DMS53 treated with DMSO at 0.1 percent for 48 hours (cell line): Measurements from ENCODE around the gene HOXD10.

Experiments used
- DNase-seq: peaks from one replicate; lab custom pipeline; 2025; ENCODE audit not compliant: unreplicated experiment; lab: John Stamatoyannopoulos, UW

The HOXD10 gene

DNA sequence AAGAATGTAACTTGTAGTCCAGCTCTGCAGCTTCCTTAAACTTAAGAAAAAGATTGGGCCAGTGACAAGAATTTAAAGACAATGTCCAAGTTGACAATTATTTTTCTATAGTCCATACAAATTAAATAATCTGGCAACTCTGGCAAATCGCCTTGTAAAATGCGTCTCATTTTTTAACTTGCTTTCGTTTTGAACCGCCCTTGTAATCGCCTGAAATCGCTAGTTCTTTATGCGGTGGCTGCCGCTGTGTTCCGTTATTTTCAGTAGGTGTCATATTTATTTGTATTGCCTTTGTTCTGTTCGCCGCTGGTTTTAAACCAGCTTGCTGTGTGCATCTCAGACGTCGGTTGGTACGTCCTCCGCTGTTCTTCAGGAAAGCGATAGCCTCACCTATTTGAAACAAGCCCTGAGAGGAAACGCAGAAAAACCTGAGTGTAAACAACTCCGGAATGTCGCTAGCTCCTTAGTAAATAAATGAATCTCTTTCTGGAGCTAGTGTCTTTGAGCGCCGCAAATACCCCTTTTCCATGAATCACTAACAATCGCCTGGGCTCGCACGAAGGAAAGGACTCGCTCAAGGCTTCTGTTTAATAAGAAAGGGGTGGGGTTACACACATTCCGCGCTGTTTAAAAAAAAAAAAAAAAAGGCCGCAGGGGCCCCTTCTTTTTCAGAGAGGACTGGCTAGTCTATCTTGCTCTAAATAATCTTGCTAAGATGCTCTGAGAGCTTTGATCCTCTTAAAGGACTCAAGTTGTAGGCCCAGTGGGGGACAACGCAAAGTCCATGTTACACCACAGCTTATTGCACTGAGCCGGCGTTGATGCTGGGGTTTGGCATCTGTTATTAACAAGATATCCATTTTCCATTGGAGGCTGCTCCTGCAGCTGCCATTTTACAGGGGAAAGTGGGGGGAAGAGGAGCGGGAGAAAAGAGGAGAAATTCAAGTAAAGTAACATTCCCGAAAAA lies 15.9 kb downstream of the HOXD10 start:
- no peak for DNase-seq

DNA sequence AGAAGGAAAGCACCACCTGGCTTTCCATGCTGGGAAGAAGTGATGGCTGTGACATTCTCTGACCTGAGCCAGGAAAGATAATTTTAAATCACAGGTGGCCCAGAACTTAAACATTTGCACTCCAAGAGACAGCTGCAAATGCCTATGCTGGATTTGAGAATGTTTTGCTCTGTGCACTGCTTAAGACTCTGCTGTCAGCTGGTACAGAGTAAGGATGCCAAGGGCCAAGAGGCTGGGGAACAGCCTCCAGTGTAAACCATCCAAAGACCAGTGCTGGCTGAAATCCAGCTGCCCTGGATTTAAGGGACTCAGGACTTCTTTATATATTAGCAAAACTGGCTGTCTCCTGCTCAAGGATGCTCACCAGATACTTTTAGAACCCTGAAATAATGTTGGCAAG lies 16.8 kb downstream of the HOXD10 start:
- no peak for DNase-seq

DNA sequence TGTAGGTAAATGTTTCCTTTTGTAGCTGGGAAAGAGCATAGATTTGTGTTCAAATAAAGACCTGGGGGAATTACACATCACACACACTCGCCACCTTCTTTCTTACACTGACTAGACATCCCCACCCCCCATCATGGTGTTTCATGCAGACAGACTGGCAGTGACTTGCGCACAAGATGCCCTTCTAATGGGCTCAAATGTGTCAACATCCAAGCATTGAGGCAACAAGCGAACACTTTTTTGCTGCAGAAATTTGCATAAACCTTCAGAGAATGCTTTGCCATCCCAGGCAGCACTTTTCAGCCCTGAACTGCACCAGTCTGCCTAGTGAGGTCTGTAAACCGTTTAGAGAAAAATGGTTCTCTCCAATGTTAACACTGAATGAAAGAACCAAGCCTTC lies 17.5 kb downstream of the HOXD10 start:
- DNase-seq, result no peak

DNA sequence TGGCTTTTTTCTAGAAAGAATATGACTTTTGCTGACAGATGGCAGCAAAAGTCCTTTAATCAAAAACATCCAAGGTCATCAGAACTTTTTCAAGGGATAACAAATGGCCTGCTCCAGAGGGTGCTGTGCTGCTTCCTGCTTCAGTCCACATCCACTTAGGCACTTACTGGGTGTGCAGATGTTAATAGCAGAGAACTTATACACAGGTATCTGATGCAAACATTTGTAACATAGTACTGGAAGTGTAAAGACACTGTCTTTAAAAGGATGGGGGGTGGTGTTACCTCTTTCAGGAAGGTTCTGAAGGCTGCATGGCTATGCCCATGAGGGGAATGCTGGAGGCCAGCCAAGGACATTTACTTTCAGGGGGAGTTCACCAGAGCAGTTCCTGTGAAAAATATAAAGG lies 18.5 kb downstream of the HOXD10 start:
- peak; percentile 47 for DNase-seq

DNA sequence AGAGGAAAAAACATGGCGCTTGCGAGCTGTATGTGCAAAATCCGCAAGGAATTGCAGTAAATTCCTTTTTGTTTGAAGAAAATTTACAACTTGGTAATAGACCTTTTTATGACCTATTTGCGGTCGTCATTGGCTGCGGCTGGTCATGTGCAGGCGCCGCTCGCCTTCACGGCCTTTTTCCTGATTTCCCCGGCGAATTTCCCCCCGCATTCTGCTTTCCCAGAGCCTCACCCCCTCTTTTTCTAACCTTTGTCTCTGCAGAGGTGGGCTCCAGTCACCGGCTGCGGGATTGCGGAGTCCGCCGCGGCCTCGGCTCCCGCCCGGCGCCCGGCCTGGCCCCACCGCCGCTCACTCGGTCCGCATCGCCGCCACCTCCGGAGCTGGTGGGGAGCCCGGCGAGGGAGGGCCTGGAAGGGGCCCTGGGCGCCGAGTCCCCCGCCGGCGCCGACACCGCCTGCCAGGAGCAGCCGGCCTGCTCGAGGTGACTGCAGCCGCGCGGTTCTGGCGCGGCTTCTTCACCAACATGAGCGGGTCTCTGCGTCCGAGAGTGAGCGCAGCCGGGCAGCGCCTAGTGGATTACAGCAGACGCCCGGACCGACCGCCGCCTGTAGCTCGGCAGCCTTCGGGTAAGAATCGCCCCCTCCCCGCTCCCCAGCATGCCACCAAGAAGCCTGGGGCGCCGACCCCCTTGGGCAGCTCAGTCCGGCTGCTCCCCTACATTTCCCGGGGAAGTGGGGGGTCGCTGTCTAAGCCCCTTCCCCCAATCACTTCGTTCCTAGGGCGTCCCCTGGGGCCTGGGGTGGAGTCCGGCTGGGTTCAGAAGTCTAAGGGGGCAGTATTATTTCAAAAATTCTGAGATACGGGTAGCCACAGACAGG lies 20.0 kb downstream of the HOXD10 start:
- no peak for DNase-seq

DNA sequence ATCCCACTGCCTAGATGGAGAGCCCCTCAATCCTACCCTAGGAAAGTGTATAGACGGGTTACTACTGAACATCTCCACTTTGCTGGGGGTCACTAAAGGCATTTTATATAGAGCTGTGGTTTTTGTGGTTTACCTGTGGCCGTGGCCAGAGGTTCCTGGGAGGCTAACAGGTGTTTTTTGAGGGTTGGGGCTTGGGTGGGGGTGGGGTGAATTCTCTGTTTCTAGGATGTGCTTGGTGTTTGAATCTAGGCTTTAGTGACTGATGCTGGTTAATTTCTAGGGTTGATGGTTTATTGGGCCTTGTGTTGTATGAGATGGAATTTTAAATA lies 20.6 kb downstream of the HOXD10 start:
- no peak for DNase-seq

DNA sequence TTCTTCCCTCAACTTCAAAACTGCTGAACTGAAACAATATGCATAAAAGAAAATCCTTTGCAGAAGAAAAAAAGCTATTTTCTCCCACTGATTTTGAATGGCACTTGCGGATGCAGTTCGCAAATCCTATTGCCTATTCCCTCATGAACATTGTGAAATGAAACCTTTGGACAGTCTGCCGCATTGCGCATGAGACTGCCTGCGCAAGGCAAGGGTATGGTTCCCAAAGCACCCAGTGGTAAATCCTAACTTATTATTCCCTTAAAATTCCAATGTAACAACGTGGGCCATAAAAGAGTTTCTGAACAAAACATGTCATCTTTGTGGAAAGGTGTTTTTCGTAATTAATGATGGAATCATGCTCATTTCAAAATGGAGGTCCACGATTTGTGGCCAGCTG lies 21.3 kb downstream of the HOXD10 start:
- no peak for DNase-seq

DNA sequence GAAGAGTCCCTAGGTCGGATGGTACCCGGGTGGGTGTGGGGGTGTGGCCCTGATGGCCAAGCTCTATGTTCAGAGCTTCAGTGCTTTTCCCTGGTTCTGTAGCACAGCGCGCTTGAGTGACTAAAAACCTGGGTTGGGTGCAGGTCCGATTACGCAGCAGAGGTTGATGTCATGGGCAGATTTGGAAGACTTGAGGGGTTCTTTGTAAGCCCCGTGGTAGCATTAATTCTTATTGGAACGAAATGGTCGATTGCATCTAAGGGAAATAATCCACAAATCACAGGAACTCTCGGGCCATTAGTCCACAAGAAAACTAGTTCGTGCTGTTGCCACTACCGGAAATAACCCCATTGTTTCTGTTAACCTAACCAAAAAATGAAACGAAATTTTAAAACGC lies 21.9 kb downstream of the HOXD10 start:
- no peak for DNase-seq

DNA sequence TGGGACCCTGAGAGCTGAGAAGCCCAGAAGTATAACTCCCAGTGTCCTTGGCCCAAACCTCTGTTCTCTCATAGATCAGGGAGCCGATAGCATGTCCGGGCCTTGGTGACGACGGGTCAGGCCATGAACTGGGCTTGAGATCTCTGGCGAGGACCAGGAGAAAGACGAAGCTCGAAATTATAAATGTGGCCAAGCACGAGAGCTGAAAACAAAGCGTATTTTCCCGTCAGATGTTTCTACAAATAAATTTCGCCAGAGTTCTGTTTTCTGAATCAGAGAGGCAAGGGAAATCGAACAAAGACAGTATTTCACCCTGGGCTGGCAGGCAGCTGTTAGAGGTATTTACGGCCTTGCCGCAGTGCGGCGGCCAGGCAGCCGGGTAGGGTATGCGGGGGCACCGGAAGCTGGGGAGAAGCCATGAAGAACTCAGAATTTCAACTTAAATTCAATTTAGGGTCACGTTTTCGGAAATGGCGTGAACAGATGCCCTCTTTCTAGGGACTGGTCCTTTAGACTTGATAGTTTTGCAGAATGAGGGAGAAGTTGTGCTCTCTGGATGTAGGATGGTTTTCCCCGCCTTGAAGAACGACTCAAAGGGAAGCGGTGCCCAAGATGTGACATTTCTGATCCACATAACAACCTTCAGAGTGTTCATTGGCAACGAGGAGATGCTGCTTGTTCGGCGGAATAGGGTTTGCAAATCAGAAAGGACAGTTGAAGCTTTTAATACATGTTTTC lies 22.5 kb downstream of the HOXD10 start:
- DNase-seq, result no peak

DNA sequence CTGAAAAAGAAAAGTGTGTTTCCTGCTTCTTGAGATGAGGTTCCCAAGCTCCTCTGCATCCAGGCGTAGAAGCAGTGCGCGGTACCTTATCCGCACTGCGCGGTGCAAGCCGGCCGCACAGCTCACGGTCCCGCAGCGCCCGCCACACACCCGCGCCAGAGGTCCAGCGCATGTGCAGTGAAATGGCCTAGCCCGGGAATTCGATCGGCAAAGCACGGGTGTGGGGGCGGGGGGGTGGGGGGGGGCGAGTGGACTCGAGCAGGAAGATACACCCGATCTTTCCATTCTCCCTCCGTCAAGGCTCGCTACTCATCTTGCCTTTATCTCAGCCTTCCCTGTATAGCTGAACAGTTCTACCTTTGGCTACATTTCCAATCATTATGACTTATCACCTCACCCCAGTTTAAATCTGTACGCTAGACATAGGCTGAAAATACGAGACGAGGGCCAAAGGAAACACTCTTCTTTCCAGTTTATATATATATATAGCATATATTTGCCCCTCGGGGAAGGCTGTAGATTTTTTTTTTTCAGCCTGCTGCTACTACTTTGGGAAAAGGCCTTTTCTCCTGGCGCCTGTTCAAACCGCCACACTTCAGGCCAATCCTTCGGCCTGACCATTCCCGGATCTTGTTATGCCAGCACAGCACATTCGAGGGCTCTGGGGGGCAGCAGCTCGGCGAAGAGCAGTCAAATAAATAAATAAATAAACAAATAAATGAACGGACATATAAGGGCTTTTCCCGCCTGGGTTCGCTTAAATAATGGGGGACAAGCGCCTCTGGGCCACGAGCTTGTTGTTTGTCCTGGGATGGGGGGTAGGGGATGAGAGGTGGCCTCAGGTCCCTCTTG lies 23.3 kb downstream of the HOXD10 start:
- peak; percentile 23 for DNase-seq

DNA sequence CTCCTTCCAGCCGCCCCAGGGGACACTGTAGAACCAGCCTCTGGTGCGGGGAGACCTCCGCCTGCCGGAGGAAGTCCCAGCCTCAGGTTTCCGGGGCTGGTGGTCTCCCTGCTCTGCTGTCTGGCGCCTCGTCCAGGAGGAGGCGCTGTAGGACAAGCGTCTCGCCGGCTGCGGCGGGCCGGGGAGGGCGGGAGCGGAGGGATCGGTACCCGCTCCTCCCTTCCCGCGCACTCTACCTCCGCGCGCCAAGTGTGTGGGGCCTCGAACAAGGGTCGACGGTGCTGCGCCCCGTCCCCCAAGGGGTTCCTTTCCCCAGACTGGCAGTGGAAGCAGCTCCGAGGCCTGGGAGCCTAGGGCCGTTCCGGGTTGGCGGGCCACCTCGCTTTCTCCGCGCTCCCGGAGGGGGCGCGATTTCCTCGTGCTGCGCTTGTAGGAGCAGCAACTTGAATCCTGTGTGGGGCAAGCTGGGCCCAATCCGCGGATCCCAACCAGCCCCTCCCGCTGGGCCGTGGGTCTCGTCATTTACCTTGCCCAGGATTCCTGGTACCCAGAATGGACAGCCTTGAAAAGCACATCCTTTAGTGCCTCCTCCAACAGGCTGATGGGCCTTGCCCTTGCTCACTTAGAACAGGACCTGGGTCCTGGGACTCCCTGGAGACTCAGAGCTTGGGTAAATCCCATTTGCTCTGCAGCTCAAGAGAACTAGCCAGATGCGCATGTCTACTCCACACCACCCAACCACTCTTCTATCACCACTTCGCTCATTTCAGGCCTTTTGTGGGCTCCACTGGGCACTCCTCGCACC lies 24.1 kb downstream of the HOXD10 start:
- DNase-seq, result peak; percentile 74

DNA sequence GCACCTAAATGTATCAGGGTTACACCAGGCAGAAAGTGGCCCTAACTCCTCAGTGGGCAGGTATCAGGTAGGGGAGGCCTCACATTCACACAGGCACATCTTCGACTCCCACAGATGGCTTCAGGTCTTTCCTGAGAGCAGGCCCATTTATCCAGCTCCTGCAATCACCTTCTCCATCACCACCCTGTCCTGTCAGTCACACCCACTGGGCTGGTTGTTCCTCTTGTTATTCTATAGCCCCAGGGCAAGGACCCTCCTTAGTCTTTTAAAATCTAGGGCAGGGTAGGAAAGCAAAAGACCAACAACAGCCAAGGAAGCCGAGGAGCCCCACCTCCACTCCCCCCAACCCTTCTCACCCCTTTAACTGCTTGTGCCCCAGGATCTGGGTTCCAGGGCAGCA lies 25.7 kb downstream of the HOXD10 start:
- DNase-seq, result no peak

DNA sequence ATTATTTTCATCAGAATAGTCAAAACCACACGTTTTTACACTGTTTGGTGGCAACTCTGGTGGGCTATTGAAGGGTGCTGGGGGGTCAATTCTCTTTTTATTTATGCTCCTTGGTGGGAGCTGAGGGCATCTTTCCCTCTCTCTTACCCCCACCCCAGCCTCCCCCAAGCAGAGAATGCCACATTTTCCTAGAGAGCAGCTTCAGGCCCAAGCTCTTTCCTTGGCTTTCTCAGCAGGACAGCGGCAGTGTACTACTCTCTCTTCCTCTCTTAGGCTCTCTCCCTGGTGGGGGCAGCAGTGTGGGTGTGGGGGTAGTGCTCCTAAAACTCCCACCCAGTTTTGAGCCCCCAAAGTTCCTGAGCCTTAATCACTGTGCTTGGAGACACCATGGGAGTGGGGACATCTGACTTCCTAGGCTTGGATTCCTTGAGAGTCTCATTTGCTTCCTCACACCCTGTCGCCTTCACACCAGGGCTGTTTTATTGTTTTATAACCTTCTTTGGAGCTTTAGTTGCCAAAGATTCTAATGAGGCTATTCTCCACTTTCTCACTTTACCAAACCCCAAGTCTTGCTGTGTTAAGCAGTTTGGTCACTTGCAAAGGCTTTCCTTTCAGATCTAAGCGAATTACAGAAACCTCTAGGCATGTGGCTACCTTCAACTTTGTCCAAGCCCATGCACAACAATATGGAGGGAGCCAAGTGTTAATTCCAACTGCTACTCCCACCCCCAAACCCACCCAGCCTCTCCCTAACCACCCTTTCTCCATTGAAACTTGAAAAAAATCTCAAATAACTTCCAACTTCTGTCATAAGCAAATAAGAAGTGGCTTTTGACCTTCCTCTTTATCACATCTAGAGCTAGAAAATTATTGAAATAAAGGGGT lies 28.7 kb downstream of the HOXD10 start:
- no peak for DNase-seq

DNA sequence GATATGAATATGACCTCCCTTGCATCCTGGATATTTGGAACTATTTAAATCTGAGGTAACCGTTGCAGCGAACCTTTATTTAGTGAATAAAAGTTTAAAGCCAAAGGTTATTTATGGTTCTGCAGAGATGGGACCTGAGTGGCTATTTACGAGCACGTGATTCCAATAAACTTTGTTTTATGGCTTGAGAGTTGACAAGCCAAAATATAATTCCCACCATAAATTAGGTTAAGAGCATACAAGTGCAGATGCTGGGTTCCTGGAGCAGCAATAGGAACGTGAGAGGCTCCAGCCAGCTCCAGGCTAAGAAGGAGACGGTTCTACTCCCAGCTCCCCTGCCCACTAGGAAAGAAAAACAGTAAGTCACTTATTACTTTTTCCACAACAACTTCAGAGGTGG lies 29.5 kb downstream of the HOXD10 start:
- DNase-seq, result no peak

DNA sequence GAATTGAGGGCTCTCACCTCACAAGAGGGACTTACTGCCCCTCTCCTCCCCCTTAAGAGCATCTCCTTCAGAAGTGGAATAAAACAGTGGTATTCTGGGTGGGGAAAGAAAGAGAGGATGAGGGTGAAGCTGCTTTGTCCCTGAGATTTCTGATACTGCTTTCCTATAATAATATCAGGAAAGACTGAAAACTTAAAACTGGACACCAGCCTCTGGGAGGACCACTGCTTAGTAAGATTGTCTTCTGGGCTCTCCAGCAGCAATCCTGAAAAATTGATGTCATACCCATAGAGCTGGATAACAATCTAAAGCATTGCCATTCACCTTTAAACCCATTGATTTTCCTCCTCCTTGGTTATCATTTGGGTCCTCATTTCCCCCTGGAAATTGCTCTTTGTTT lies 30.1 kb downstream of the HOXD10 start:
- no peak for DNase-seq

DNA sequence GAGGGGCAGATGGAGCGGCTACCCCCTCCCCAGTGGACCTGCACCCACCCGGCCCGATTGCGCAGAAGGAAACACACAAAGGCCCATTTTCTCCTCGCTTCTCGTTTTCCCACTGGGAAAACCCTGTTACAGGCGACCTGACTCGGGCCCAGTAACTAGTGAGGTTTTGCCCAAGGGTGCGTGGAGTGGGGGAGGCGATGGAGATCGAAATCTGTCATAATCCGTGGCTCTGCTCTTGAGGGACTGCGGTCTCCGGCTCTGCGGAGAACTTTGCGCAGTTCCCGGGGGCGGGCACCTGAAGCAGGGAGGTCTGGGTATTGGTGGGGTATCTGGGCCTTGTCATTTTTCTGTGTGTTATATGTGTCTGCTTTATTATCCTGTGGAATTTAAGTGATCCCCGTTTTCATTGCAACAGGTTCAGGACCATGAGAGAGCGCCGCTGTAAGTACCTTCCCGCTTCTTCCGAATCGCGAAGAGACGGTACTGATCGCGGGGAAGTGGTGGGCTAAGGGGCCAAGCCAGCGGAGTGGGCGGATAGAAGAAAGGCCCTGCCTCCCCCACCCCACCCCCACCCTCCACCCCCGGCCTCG lies 30.7 kb downstream of the HOXD10 start:
- no peak for DNase-seq

DNA sequence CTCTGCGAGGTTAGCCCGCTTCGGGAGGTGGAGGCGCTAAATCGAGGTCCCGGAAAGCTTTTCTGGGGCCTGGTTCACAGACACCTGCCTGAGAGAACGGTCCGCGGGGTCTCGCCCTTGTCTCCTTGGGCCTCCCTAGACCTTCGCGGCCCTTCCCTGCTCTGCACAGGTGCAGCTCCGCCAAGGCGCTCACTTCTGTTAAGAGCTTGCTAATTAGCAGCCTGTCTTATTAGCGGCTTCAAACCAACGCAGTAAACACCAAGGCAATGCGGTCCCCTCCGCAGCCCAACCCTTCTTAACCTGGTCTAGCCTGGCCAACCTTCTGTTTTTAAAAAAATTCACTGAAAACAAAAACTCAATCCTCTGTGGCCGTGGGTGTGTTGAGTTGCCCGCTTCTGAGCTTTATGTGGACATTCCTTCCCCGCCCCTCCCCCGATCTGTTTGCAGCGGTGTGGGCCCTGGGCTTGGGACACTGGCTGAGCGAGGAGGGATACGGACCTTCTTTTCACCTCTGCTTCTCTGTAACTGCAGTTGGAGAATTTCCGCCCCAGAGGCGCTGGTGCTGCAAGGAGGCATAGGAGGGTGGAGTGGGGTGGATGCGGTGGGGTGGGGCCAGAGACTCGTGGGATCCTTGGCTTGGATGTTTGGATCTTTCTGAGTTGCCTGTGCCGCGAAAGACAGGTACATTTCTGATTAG lies 31.4 kb downstream of the HOXD10 start:
- DNase-seq, result no peak
